LNCaP clone FGC (cell line): ENCODE results near the gene GMDS.

Experiments
- DNase-seq: peaks from one replicate; pipeline ENCODE4 v3.0.0-alpha.2; 2011; ENCODE audit warnings: low read depth
- H3K4me3 ChIP-seq: 2 replicates; pipeline ENCODE4 v1.5.1; 2011; ENCODE audit warnings: mild to moderate bottlenecking, low read depth, low read length, control low read depth
- CTCF ChIP-seq: IDR thresholded peaks from 2 replicates; pipeline ENCODE4 v1.5.1; 2012; ENCODE audit warnings: mild to moderate bottlenecking; ENCODE audit not compliant: control insufficient read depth, insufficient read depth; ENCODE audit errors: extremely low read depth

Gene GMDS

GRCh38 chr6:1686117-1687098, 559.0 kb downstream of the GMDS start:
- H3K4me3 ChIP-seq, result no peak overlapping the region
- 0 out of 2 replicates have a peak, but pooled peaks have one; percentile 10 for TF ChIP-seq CTCF
- DNase-seq, result no peak

GRCh38 chr6:1679688-1680068, 565.7 kb downstream of the GMDS start:
- peak overlapping the region; percentile 14; the same call in 1 of the 2 replicates for H3K4me3 ChIP-seq
- TF ChIP-seq CTCF, result no peak
- peak; percentile 94 for DNase-seq

GRCh38 chr6:1679031-1679687, 566.2 kb downstream of the GMDS start:
- H3K4me3 ChIP-seq, result peak overlapping the region; percentile 14; the same call in 1 of the 2 replicates
- no peak for TF ChIP-seq CTCF
- peak; percentile 68 for DNase-seq

GRCh38 chr6:1678201-1678600, 567.2 kb downstream of the GMDS start:
- H3K4me3 ChIP-seq, result no peak overlapping the region
- TF ChIP-seq CTCF, result no peak
- no peak for DNase-seq

- H3K4me3 ChIP-seq, result no peak overlapping the region
- DNase-seq, result no peak
- TF ChIP-seq CTCF, result no peak
These were observed 573.0 kb downstream of the GMDS start for GRCh38 chr6:1672379-1672778.

- no peak for TF ChIP-seq CTCF
- no peak overlapping the region for H3K4me3 ChIP-seq
- DNase-seq, result no peak
These were observed 574.5 kb downstream of the GMDS start for GRCh38 chr6:1670711-1671462.
